Pancreas (tissue), 10 donors: ENCODE measurements around the gene LRFN3. TPM values are rescaled to one million over a fixed set of nuclear protein-coding genes. Genes with fewer than 3 reads are reported as not detected.
A peak's percentile ranks its signal among the peaks of the same experiment; 100 is the strongest.

Experiments used
- ATAC-seq, 4 donors: fragments of 200-7000 bp; cut with Tn5 transposase; one replicate each; pipeline versions ENCODE4 v1.8.0 to v1.9.1; 2020; ENCODE audit warnings: mild to moderate bottlenecking in 4 of 4, moderate library complexity in 4 of 4
- DNase-seq, 6 donors: peaks; one replicate each; pipeline ENCODE4 v3.0.0-alpha.2; 2020
- FAIRE-seq: peaks from 2 replicates; lab custom pipeline; 2012; peaks lifted over from hg19 to GRCh38; lab: Jason Lieb, UNC
- H3K27ac ChIP-seq, 4 donors: fragments of 200-600 bp; sonication (generic); 1 replicate in 3 of 4; 2 replicates in 1 of 4; pipeline versions ENCODE4 v1.5.0 to v1.8.0; 2020
- H3K27me3 ChIP-seq, 4 donors: fragments of 200-600 bp; one replicate each; pipeline ENCODE4 v1.8.0; 2021
- H3K36me3 ChIP-seq, 3 donors: fragments of 200-600 bp; sonication (generic) in 1 of 3; one replicate each; pipeline versions ENCODE4 v1.5.0 to v1.8.0; 2020 to 2021
- H3K4me1 ChIP-seq, 3 donors: fragments of 200-600 bp; one replicate each; pipeline ENCODE4 v1.8.0; 2021
- H3K4me3 ChIP-seq, 4 donors: fragments of 200-600 bp; sonication (generic) in 2 of 4; one replicate each; pipeline versions ENCODE4 v1.5.0 to v1.8.0; 2020 to 2021
- H3K9me3 ChIP-seq, 4 donors: fragments of 200-600 bp; one replicate each; pipeline ENCODE4 v1.8.0; 2021
- CTCF ChIP-seq, 4 donors: fragments of 200-600 bp; sonication (generic) in 3 of 4; IDR thresholded peaks; one replicate each; pipeline versions ENCODE4 v1.5.0 to v1.8.0; 2021; ENCODE audit warnings: antibody characterized with exemption in 4 of 4
- WGBS, 2 donors: extraction: QIAGEN DNeasy Blood & Tissue Kit; methylation state at CpG; one replicate each; pipeline ENCODE4 v1.1.7; 2013; 5-methylcytosine and 5-hydroxymethylcytosine counted together
- intact Hi-C, 3 donors: fragments of 100-400 bp; cut with DNase I; formaldehyde crosslinking; loops; one replicate each; pipeline versions ENCODE4 v1.11.1 to v1.14.2; 2022
- polyA plus RNA-seq, 2 donors: library from polyadenylated mRNA; stranded (reverse); fragments of 200-250 nt; gene quantifications; one replicate each; pipeline ENCODE4 v1.2.3, GENCODE V29; 2013
- total RNA-seq, 6 donors: library from RNA; stranded (reverse); fragmentation: NEBNext Ultra II Directional in 4 of 6; extraction: Animal tissue kit (Norgen Biotek cat#: 25700) in 4 of 6; gene quantifications; one replicate each; pipeline versions ENCODE4 v1.2.1 to v1.2.4, GENCODE V29; 2021 to 2023
- donor health status: healthy with polysubstance abuse.
- donor health status: DM: no; HTN: no; CAD: no; lungs with moderate emphysema.
- donor health status: DM: no; HTN: no; CAD: no.
- donor health status: control.
- donor health status: control.
- donor health status: Bipolar disorder and iron deficiency.
- donor health status: DM: yes; HTN: yes; CAD: no.
- donor health status: DM: no; HTN: no; CAD: no.
- donor health status: DM: no; HTN: no; CAD: no.
- donor health status: DM: yes; HTN: yes; CAD: no.

LRFN3 gene
- total and polyA plus RNA-seq, 8 donors = 4.9 to 9.8 (median 6.9) TPM

- FAIRE-seq (no peak), DNase-seq (peak in 1 of 6 donors; percentile 74), ATAC-seq (no peak)
- 92 to 95% methylated on average over 51 of the region's 51 CpGs for WGBS, 2 donors
- intact Hi-C loops = no loop called here
- no peak overlapping the region for H3K4me3 ChIP-seq
- no peaks in the 10 kb centered on the region for H3K9me3 ChIP-seq
- H3K27ac ChIP-seq = no peak overlapping the region
- TF ChIP-seq CTCF (IDR thresholded peaks at IDR 0.05) = no peak
- H3K36me3 ChIP-seq = peaks cover 0 to 5% (median 0%) of the 10 kb centered on the region in 3 donors
- no peaks in the 10 kb centered on the region for H3K27me3 ChIP-seq
- H3K4me1 ChIP-seq = peaks cover 0 to 6% (median 6%) of the 10 kb centered on the region in 3 donors
Measured at GRCh38 chr19:35940078-35940775, 4.1 kb downstream of the LRFN3 start.

- Histone ChIP-seq H3K4me1 (peaks cover 0 to under 1% (median 0%) of the 10 kb centered on the region in 3 donors), H3K27ac (no peak overlapping the region), H3K4me3 (no peak overlapping the region), H3K36me3 (peaks cover 0 to 5% (median 0%) of the 10 kb centered on the region in 3 donors), H3K9me3 (no peaks in the 10 kb centered on the region), H3K27me3 (no peaks in the 10 kb centered on the region)
- FAIRE-seq (no peak), DNase-seq (no peak), ATAC-seq (no peak)
- TF ChIP-seq CTCF (IDR thresholded peaks at IDR 0.05) = no peak
- intact Hi-C loops = no loop called here
- WGBS, 2 donors = 57 to 58% methylated on average over 4 of the region's 4 CpGs
Measured at GRCh38 chr19:35940839-35941238, 4.7 kb downstream of the LRFN3 start.

GRCh38 chr19:35942235-35942634 lies 6.1 kb downstream of the LRFN3 start:
- DNase-seq = no peak
- Histone ChIP-seq H3K4me1 (no peaks in the 10 kb centered on the region), H3K4me3 (no peak overlapping the region), H3K9me3 (no peaks in the 10 kb centered on the region), H3K27me3 (no peaks in the 10 kb centered on the region), H3K36me3 (peaks cover 0 to 5% (median 0%) of the 10 kb centered on the region in 3 donors), H3K27ac (no peak overlapping the region)
- WGBS, 2 donors = 88 to 89% methylated on average over 3 of the region's 3 CpGs
- intact Hi-C loops = no loop called here
- TF ChIP-seq CTCF (IDR thresholded peaks at IDR 0.05) = no peak
- no peak for ATAC-seq
- FAIRE-seq = no peak

GRCh38 chr19:35943321-35944301 lies 7.4 kb downstream of the LRFN3 start:
- 89% methylated on average over 9 of the region's 9 CpGs for WGBS, 2 donors
- intact Hi-C loops = no loop called here
- H3K27ac ChIP-seq = no peak overlapping the region
- H3K27me3 ChIP-seq = no peaks in the 10 kb centered on the region
- no peak overlapping the region for H3K4me3 ChIP-seq
- FAIRE-seq = no peak
- no peak for ATAC-seq
- no peaks in the 10 kb centered on the region for H3K4me1 ChIP-seq
- no peak for DNase-seq
- no peak for TF ChIP-seq CTCF (IDR thresholded peaks at IDR 0.05)
- peaks cover 0 to 5% (median 0%) of the 10 kb centered on the region in 3 donors for H3K36me3 ChIP-seq
- H3K9me3 ChIP-seq = no peaks in the 10 kb centered on the region
